Small intestine (tissue), 7 donors: Measurements from ENCODE around the gene KIAA0513. TPM values are rescaled to one million over a fixed set of nuclear protein-coding genes. Genes with fewer than 3 reads are reported as not detected.

ENCODE experiments used
- DNase-seq, 2 donors: peaks; one replicate each; pipeline versions ENCODE4 v3.0.0 to v3.0.0-alpha.2; 2013
- FAIRE-seq: peaks from 2 replicates; lab custom pipeline; 2012; peaks lifted over from hg19 to GRCh38; lab: Jason Lieb, UNC
- H3K27ac ChIP-seq, 3 donors: one replicate each; pipeline ENCODE4 v1.5.1; 2013; ENCODE audit warnings: low read length in 2 of 3, mild to moderate bottlenecking in 2 of 3, control low read depth in 1 of 3, inconsistent platforms in 1 of 3, low read depth in 1 of 3, moderate library complexity in 1 of 3
- H3K27me3 ChIP-seq, 3 donors: one replicate each; pipeline ENCODE4 v1.6.1; 2013; ENCODE audit warnings: low read length in 3 of 3, inconsistent platforms in 1 of 3; ENCODE audit not compliant: control insufficient read depth in 3 of 3, insufficient read depth in 3 of 3
- H3K36me3 ChIP-seq, 3 donors: one replicate each; pipeline ENCODE4 v1.6.1; 2013; ENCODE audit warnings: low read length in 3 of 3, inconsistent platforms in 1 of 3, low read depth in 1 of 3, mild to moderate bottlenecking in 1 of 3, moderate library complexity in 1 of 3; ENCODE audit not compliant: control insufficient read depth in 3 of 3, insufficient read depth in 2 of 3
- H3K4me1 ChIP-seq, 3 donors: one replicate each; pipeline ENCODE4 v1.6.1; 2013; ENCODE audit warnings: low read length in 2 of 3, inconsistent platforms in 1 of 3, low read depth in 1 of 3, mild to moderate bottlenecking in 1 of 3, moderate library complexity in 1 of 3; ENCODE audit not compliant: control insufficient read depth in 3 of 3, insufficient read depth in 2 of 3
- H3K4me3 ChIP-seq, 3 donors: one replicate each; pipeline ENCODE4 v1.5.1; 2013; ENCODE audit warnings: low read length in 3 of 3, control low read depth in 1 of 3, inconsistent platforms in 1 of 3, low read depth in 1 of 3, mild to moderate bottlenecking in 1 of 3, moderate library complexity in 1 of 3
- H3K9me3 ChIP-seq, 2 donors: one replicate each; pipeline ENCODE4 v1.6.1; 2013; ENCODE audit warnings: low read depth in 1 of 2, low read length in 1 of 2; ENCODE audit not compliant: control insufficient read depth in 2 of 2, insufficient read depth in 1 of 2
- WGBS, 3 donors: extraction: QIAGEN DNeasy Blood & Tissue Kit; methylation state at CpG; one replicate each; pipeline ENCODE4 v1.1.7; 2013; 5-methylcytosine and 5-hydroxymethylcytosine counted together
- polyA plus RNA-seq, 4 donors: library from polyadenylated mRNA; stranded (reverse) in 3 of 4; unstranded in 1 of 4; fragments of 200-250 nt in 3 of 4; fragments of 120-200 nt in 1 of 4; gene quantifications; one replicate each; pipeline versions ENCODE4 v1.2.1 to v1.2.3, GENCODE V29; 2013
- donor health status: healthy with polysubstance abuse.
- donor health status: control.
- donor health status: control.
- donor health status: Bipolar disorder and iron deficiency.
- donor health status: healthy.

The KIAA0513 gene
- polyA plus RNA-seq, 4 donors = 2.9 to 8.1 (median 5.1) TPM

GRCh38 chr16:85136213-85136701, 108.7 kb downstream of the KIAA0513 start:
- 33 to 56% (median 46%) methylated on average over 12 of the region's 12 CpGs for WGBS, 3 donors
- FAIRE-seq (no peak), DNase-seq (no peak)
- Histone ChIP-seq H3K27me3 (no peaks in the 10 kb centered on the region), H3K9me3 (no peaks in the 10 kb centered on the region), H3K4me3 (no peak overlapping the region), H3K4me1 (peaks cover 0 to 35% (median 0%) of the 10 kb centered on the region in 3 donors), H3K36me3 (no peaks in the 10 kb centered on the region), H3K27ac (peak overlapping the region in 1 of 3 donors; percentile 76)

DNA sequence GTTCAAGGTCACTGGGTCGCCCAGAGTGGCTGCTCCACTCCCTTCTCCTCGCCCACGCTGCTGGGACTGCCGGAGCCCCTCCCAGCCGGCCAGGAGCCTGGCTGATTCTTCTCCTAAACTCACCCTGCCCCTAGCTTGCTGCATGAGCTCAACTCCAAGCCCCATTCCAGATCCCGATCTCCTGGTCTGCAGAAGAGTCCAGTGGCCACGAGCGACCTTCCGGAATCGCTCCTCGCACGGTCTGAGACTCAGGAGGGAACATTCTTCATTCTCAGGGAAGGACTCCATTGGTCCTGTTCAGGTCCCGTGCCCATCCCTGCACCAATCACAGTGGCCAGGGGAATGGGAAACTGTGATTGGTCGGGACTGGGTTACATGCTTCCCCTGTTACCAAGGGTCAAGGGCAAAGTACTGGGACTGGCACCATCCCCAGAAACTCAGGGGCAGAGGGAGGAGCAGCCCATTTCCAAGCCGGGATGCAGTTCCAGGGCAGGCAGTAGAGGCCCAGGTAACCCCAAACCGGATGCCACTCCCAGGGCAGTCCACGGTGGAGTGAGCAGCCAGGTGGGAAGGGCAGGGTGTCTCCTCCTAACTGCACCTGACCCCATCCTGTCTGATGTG, 109.2 kb downstream of the KIAA0513 start:
- DNase-seq (peak in 1 of 2 donors; percentile 41), FAIRE-seq (no peak)
- peaks cover 0 to 35% (median 0%) of the 10 kb centered on the region in 3 donors for H3K4me1 ChIP-seq
- H3K4me3 ChIP-seq = peak overlapping the region in 1 of 3 donors; percentile 8
- H3K36me3 ChIP-seq = no peaks in the 10 kb centered on the region
- no peaks in the 10 kb centered on the region for H3K27me3 ChIP-seq
- WGBS, 3 donors = 47 to 60% (median 50%) methylated on average over 17 of the region's 17 CpGs
- H3K27ac ChIP-seq = peak overlapping the region; percentile 39 to 76 (median 43)
- no peaks in the 10 kb centered on the region for H3K9me3 ChIP-seq

GRCh38 chr16:85137323-85138072, 109.9 kb downstream of the KIAA0513 start:
- H3K27ac ChIP-seq = peak overlapping the region; percentile 17 to 76 (median 43)
- peak overlapping the region in 1 of 3 donors; percentile 8 for H3K4me3 ChIP-seq
- H3K4me1 ChIP-seq = peaks cover 0 to 35% (median 0%) of the 10 kb centered on the region in 3 donors
- WGBS, 3 donors = 4 to 7% (median 6%) methylated on average over 24 to 29 of the region's 29 CpGs
- peak; percentile 45 to 77 for DNase-seq
- H3K27me3 ChIP-seq = no peaks in the 10 kb centered on the region
- H3K9me3 ChIP-seq = no peaks in the 10 kb centered on the region
- FAIRE-seq = no peak
- H3K36me3 ChIP-seq = no peaks in the 10 kb centered on the region

GRCh38 chr16:85138073-85138824, 110.7 kb downstream of the KIAA0513 start:
- H3K4me1 ChIP-seq = peaks cover 0 to 35% (median 0%) of the 10 kb centered on the region in 3 donors

GRCh38 chr16:85138825-85139627, 111.4 kb downstream of the KIAA0513 start:
- H3K27ac ChIP-seq = no peak overlapping the region
- no peaks in the 10 kb centered on the region for H3K27me3 ChIP-seq
- no peak overlapping the region for H3K4me3 ChIP-seq
- FAIRE-seq (no peak), DNase-seq (no peak)
- no peaks in the 10 kb centered on the region for H3K9me3 ChIP-seq
- WGBS, 3 donors = 75 to 81% (median 79%) methylated on average over 16 of the region's 16 CpGs
- no peaks in the 10 kb centered on the region for H3K36me3 ChIP-seq
- peaks cover 0 to 35% (median 0%) of the 10 kb centered on the region in 3 donors for H3K4me1 ChIP-seq

More at GRCh38 chr16:85138073-85138824, 110.7 kb downstream of the KIAA0513 start:
- no peak overlapping the region for H3K4me3 ChIP-seq
- no peaks in the 10 kb centered on the region for H3K27me3 ChIP-seq
- 69 to 75% (median 72%) methylated on average over 12 of the region's 12 CpGs for WGBS, 3 donors
- no peak for DNase-seq
- no peak for FAIRE-seq
- no peaks in the 10 kb centered on the region for H3K9me3 ChIP-seq
- H3K36me3 ChIP-seq = no peaks in the 10 kb centered on the region
- peak overlapping the region in 1 of 3 donors; percentile 17 for H3K27ac ChIP-seq

DNA sequence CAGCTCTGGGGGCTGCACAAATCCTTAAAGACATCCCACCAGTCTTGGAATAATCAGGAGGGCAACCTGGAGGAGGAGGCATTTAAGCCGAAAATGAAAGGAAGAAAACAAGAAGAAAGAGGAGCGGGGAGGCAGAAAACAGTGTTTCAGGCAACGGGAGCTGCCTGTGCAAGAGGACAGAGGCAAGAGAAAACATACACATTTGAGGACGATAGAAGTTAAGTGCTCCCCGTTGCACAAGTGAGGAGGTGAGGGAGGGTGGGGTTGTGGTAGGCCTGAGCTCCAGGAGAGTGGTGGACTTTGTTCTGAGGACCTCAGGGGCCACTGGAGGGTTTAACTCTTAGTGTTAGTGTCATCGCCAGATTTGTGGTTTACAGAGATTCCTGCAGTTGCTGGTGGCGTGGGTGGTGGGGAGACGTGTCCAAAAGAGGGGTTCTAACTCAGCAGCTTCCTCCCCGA, 112.3 kb downstream of the KIAA0513 start:
- H3K4me1 ChIP-seq = peaks cover 0 to 35% (median 0%) of the 10 kb centered on the region in 3 donors
- 52 to 67% (median 58%) methylated on average over 9 of the region's 9 CpGs for whole genome bisulfite sequencing, 3 donors
- peak in 1 of 2 donors; percentile 73 for DNase-seq
- H3K4me3 ChIP-seq = no peak overlapping the region
- H3K27ac ChIP-seq = no peak overlapping the region
- H3K27me3 ChIP-seq = no peaks in the 10 kb centered on the region
- H3K36me3 ChIP-seq = no peaks in the 10 kb centered on the region
- peaks cover 0 to 7% of the 10 kb centered on the region in 2 donors for H3K9me3 ChIP-seq
- no peak for FAIRE-seq

GRCh38 chr16:85140455-85141012, 112.9 kb downstream of the KIAA0513 start:
- no peaks in the 10 kb centered on the region for H3K36me3 ChIP-seq
- DNase-seq (no peak), FAIRE-seq (no peak)
- H3K27me3 ChIP-seq = no peaks in the 10 kb centered on the region
- no peak overlapping the region for H3K4me3 ChIP-seq
- no peak overlapping the region for H3K27ac ChIP-seq
- WGBS, 3 donors = 81 to 89% (median 84%) methylated on average over 12 of the region's 12 CpGs
- peaks cover 0 to 7% of the 10 kb centered on the region in 2 donors for H3K9me3 ChIP-seq
- H3K4me1 ChIP-seq = peaks cover 0 to 35% (median 0%) of the 10 kb centered on the region in 3 donors
